GM23248 (cell line): ENCODE measurements around the gene WDR7.

Source experiments
- EZH2 ChIP-seq: fragments of 200-600 bp; sonication (generic); IDR thresholded peaks from 2 replicates; pipeline ENCODE4 v1.6.1; 2018; ENCODE audit warnings: antibody characterized with exemption, mild to moderate bottlenecking; ENCODE audit not compliant: insufficient read depth, poor library complexity, severe bottlenecking
- EZH2phosphoT487 ChIP-seq: fragments of 200-600 bp; sonication (generic); IDR thresholded peaks from 2 replicates; pipeline ENCODE4 v1.6.1; 2018; ENCODE audit warnings: antibody characterized with exemption, moderate library complexity, mild to moderate bottlenecking, low read depth; ENCODE audit not compliant: insufficient read depth

- TF ChIP-seq EZH2phosphoT487: no peak
- TF ChIP-seq EZH2: no peak
Measured at GRCh38 chr18:57052173-57052572, 401.0 kb downstream of the WDR7 start.
